HL-60 (cell line): Measurements from ENCODE around the gene XAGE3.

Source experiments
- DNase-seq, 2 experiments: peaks; one replicate each; pipeline ENCODE4 v3.0.0-alpha.2; 2010 to 2020; ENCODE audit warnings: low read depth in 1 of 2, low spot score in 1 of 2
- H3K27ac ChIP-seq: fragments of 250-450 bp; sonication (Bioruptor Pico); replicated peaks from 2 replicates; pipeline ENCODE4 v1.5.1; 2020; ENCODE audit warnings: mild to moderate bottlenecking, moderate library complexity
- H3K27me3 ChIP-seq: fragments of 250-450 bp; sonication (Bioruptor Pico); 2 replicates; pipeline ENCODE4 v1.5.1; 2021; ENCODE audit warnings: mild to moderate bottlenecking, moderate library complexity; ENCODE audit not compliant: insufficient read depth, poor library complexity, severe bottlenecking
- H3K4me3 ChIP-seq: replicated peaks from 2 replicates; pipeline ENCODE4 v1.5.1; 2011; ENCODE audit warnings: mild to moderate bottlenecking, control low read depth, low read length; ENCODE audit not compliant: insufficient read depth
- CTCF ChIP-seq: IDR thresholded peaks from one replicate; pipeline ENCODE4 v1.5.1; 2011; ENCODE audit warnings: low read length, control low read depth, inconsistent platforms; ENCODE audit not compliant: insufficient read depth
- GABPA ChIP-seq: IDR thresholded peaks from 2 replicates; pipeline ENCODE4 v1.6.1; 2012; ENCODE audit warnings: low read depth
- POLR2AphosphoS5 ChIP-seq: IDR thresholded peaks from 2 replicates; pipeline ENCODE4 v1.6.1; 2012; ENCODE audit warnings: low read depth
- REST ChIP-seq: IDR thresholded peaks from 2 replicates; pipeline ENCODE4 v1.6.1; 2012; ENCODE audit warnings: low read depth; ENCODE audit not compliant: insufficient replicate concordance
- SPI1 ChIP-seq: IDR thresholded peaks from 2 replicates; pipeline ENCODE4 v1.6.1; 2012; ENCODE audit warnings: low read depth, mild to moderate bottlenecking, borderline replicate concordance

The XAGE3 gene

GRCh38 chrX:52819788-52820187 lies 48.1 kb downstream of the XAGE3 start:
- peaks cover 4% of the 10 kb centered on the region for H3K27me3 ChIP-seq
- no peak overlapping the region for H3K4me3 ChIP-seq
- TF ChIP-seq POLR2AphosphoS5 (no peak), SPI1 (no peak), REST (no peak), CTCF (no peak), GABPA (no peak)
- no peak for DNase-seq
- no peak overlapping the region for H3K27ac ChIP-seq
